GM18505 (cell line): ENCODE measurements around the gene TRIM66.

ENCODE experiments used
- ATAC-seq: cut with Tn5 transposase; IDR thresholded peaks from one replicate; pipeline ENCODE4 v1.9.1; 2021; ENCODE audit not compliant: unreplicated experiment
- POLR2A ChIP-seq: IDR thresholded peaks from 4 replicates; pipeline ENCODE4 v1.6.1; 2011; ENCODE audit warnings: borderline replicate concordance; ENCODE audit not compliant: insufficient read depth, insufficient read length; ENCODE audit errors: extremely low read depth

TRIM66 gene

DNA sequence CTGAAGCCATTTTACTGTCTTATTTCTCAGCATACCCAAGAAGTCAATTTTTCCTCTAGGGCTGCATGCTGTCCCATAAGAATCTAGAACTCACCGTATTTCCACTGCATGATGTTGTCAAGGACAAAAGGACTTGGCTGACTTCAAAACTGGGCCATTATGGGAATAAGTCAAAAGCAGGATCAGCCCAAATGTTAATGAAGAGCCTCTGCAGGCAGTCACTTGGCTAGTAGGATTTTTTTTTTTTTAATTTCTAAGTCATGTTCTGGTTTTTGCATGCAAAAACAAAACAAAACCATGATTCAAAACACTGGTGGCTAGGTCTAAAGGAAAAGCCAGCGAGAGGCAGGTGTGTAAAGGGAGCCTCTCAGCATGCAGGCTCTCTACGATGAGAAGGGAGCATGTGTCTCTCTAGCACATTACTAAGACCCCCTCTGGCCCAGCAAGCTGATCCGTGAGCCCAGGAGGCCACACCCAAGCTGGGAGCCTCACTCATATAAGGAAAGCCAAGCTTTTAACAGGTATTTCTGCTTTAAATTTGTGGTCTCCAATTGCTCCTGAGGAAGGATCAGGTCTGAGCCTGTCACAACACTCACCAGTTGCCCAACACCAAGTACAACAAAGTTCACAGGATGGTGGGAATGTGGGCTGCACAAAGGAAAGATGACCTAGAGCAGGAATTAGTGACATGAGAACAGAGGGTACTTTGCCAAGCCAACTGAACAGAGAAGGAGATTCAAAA lies 67.0 kb downstream of the TRIM66 start:
- no peak for TF ChIP-seq POLR2A
- no peak for ATAC-seq

DNA sequence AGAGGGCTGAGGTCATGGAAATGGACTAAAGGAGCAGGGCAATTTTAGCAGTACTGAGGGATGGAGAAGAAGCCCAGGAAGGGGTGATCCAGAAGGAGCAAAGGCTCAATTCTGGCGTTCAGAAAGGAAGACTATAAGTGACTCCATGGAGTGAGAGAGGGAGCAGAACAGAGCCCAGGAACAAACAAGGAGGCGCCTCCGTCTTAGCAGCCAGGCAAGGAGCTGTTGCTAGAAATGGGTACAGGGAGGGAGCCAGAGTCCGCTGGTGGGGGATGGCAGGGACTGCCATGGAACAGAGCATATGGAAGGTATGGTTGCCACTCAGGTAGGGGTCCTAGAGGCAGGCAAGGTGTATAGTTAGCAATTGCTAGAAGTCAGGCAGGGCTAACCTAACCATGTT lies 68.0 kb downstream of the TRIM66 start:
- ATAC-seq = no peak
- no peak for TF ChIP-seq POLR2A

DNA sequence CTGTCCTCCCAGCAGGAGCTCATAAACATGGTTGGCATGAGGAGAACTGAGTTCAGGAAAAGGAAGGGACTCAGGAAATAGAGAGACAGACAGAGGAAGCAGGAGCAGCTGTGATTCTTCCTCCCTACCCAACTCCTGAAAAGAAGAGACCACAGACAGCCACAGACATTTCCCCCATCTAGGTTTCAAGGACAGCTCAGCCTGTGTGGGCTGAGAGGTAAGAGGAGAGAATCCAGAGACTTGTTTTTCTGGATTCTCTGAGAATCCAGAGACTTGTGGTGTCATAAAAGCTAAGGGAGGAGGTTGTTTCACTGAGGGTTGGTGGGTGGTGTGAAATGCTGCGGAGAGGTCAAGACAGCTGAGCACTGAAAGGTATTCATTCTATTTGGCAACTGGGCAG lies 69.4 kb downstream of the TRIM66 start:
- ATAC-seq = no peak
- no peak for TF ChIP-seq POLR2A

GRCh38 chr11:8612522-8612921 lies 69.9 kb downstream of the TRIM66 start:
- ATAC-seq = no peak
- no peak for TF ChIP-seq POLR2A

- TF ChIP-seq POLR2A = no peak
- no peak for ATAC-seq
Observed at GRCh38 chr11:8610532-8611116, 71.8 kb downstream of the TRIM66 start.

DNA sequence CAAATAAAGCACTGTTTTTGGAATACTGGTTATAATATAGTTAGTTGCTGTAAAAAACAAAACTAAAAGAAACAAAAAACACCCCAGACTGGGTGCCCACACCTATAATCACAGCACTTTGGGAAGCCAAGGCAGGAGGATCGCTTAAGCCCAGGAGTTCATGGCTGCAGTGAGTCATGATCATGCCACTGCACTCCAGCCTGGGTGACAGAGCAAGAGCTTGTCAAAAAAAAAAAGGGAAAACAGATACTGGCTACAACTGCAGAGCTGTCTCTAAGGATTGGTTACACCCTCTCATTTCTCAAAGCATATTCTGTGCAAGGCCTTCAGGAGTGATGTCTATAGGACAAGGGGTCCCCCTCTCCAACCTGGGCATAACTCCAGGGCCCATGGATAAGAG lies 73.8 kb downstream of the TRIM66 start:
- TF ChIP-seq POLR2A = no peak
- no peak for ATAC-seq

GRCh38 chr11:8605971-8606563 lies 76.4 kb downstream of the TRIM66 start:
- no peak for ATAC-seq
- no peak for TF ChIP-seq POLR2A

GRCh38 chr11:8604078-8604723 lies 78.3 kb downstream of the TRIM66 start:
- TF ChIP-seq POLR2A = no peak
- ATAC-seq = peak; percentile 58

DNA sequence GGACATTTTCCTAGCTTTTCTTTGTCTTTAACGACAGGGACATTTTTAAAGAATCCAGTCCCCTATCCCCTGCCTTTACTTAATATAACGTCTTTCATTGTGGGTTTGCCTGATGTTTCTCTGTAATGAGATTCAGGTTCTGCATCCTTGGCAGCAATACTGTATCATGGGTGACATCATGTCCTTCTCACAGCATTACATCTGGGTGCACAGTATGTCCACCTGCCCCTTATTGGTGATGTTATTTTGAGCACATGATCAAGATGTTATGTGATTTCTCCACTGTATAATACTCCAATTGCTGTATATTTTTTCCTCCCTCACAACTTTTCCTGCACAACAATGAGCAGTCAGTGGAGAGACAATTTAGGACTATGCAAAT lies 78.8 kb downstream of the TRIM66 start:
- no peak for TF ChIP-seq POLR2A
- ATAC-seq = no peak

- no peak for ATAC-seq
- TF ChIP-seq POLR2A = no peak
Observed at GRCh38 chr11:8601376-8602133, 80.9 kb downstream of the TRIM66 start.

GRCh38 chr11:8598506-8598905 lies 84.0 kb downstream of the TRIM66 start:
- no peak for ATAC-seq
- TF ChIP-seq POLR2A = no peak

- TF ChIP-seq POLR2A = no peak
- ATAC-seq = no peak
Observed at GRCh38 chr11:8597182-8597581, 85.3 kb downstream of the TRIM66 start.

DNA sequence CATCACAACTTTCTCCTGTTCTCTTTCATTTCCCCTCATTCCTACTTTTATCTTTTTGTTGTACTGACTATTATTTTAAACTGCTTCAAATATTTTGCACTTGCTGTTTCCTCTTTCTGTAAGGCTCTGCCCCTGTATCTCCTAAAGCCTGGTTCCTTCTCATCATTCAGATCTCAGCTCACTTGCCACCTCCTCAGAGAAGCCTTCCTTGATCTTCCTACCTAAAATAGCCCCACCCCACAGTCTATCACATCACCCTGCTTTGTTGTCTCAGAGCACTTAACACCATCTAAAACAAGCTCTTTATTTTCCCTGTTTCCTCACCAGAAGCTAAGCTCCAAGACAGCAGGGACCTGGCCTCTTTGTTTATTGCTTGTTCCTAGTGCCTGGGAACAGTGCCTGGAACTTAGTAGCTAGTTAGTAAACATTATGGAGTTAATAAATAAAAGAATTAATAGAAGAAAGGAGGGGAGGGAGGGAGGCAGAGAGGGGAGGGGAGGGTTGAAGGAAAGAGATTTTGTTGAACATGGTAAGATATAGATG lies 85.9 kb downstream of the TRIM66 start:
- ATAC-seq = no peak
- TF ChIP-seq POLR2A = no peak

- peak; percentile 62 for TF ChIP-seq POLR2A
- peak; percentile 93 for ATAC-seq
Observed at GRCh38 chr11:8593935-8594909, 88.2 kb downstream of the TRIM66 start, which contains the start of gene STK33. STK33 (minus strand) TSS chr11:8594228; CDS start chr11:8474905, 119,323 bp downstream.
